Measurements from ENCODE around the gene APOBEC3H. TPM values are rescaled to one million over a fixed set of nuclear protein-coding genes. Genes with fewer than 3 reads are reported as not detected.

The APOBEC3H gene
- total RNA-seq, 4 donors from 2014 or later = 0.67 TPM; not detected in 3

DNA sequence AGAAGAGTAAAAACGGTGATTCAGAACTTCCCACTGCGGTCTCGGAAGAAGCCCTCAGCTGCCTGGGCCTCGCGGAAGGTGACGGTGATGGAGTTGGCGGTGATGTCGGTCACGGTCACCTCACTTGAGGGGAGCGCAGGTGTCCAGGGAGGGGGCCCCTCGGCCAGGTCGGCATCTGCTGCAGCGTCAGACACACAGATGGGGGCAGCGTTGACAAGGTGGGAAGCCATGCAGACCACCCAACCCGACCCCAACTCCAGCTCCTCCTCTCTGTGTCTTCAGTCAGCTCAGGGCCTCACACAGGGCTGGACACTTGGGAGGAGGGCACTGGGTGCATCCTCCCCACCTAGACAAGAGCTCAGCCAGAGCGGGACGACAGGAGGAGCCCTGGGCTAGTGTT is 36.8 kb downstream of the APOBEC3H start:
- Histone ChIP-seq H3K4me1 (peaks cover 0 to 4% of the 10 kb centered on the region in 2 donors), H3K4me3 (replicated peaks in 1 of 3) (no peak overlapping the region), H3K27me3 (no peaks in the 10 kb centered on the region), H3K27ac (no peak overlapping the region), H3K9me3 (no peaks in the 10 kb centered on the region), H3K36me3 (peaks cover 11 to 16% of the 10 kb centered on the region in 2 donors)
- intact Hi-C loops (cut with DNase I) = no loop called here
- 90 to 95% methylated on average over 15 of the region's 17 CpGs for WGBS, 2 donors
- TF ChIP-seq, protein P1, sequence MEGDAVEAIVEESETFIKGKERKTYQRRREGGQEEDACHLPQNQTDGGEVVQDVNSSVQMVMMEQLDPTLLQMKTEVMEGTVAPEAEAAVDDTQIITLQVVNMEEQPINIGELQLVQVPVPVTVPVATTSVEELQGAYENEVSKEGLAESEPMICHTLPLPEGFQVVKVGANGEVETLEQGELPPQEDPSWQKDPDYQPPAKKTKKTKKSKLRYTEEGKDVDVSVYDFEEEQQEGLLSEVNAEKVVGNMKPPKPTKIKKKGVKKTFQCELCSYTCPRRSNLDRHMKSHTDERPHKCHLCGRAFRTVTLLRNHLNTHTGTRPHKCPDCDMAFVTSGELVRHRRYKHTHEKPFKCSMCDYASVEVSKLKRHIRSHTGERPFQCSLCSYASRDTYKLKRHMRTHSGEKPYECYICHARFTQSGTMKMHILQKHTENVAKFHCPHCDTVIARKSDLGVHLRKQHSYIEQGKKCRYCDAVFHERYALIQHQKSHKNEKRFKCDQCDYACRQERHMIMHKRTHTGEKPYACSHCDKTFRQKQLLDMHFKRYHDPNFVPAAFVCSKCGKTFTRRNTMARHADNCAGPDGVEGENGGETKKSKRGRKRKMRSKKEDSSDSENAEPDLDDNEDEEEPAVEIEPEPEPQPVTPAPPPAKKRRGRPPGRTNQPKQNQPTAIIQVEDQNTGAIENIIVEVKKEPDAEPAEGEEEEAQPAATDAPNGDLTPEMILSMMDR (IDR thresholded peaks at IDR 0.05) = no peak
- TF ChIP-seq POLR2A (IDR thresholded peaks at IDR 0.05) = no peak
- no peak for DNase-seq

DNA sequence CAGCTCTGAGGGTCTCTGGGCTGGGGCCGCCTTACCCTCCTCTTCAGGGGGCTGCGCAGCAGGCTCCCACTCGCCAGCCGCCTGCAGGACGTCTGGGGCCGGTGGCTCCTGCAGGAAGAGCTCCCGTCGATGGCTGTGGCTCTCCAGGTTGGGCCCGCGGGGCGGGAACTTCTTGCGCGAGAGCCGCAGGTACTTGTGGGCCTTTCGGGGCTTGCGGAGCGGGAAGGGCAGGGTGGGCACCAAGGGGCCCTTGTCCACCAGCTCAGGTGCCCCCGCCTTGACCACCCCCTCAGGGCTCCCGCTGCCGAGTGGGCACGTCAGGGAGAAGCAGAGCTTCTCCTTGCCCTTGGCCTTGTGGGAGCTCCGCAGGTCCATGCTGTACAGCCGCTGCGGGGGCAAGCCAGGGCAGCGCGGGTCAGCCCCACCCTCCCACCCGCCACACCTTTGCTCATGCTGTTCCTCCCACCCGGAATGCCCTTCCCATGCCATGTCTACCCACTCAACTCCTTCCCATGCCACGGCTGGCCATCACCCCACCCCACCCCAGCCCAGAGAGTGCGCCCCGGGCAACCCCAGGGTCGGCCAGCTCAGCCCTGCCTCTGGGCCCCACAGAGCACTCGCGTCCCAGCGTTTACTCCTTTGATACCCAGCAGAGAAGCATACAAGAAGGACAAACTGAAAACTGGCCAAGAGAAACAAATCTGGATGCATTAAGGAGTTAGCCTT is 37.5 kb downstream of the APOBEC3H start:
- Histone ChIP-seq H3K4me3 (replicated peaks in 1 of 3) (no peak overlapping the region), H3K9me3 (no peaks in the 10 kb centered on the region), H3K27ac (no peak overlapping the region), H3K27me3 (no peaks in the 10 kb centered on the region), H3K4me1 (peaks cover 0 to 4% of the 10 kb centered on the region in 2 donors), H3K36me3 (peaks cover 11 to 16% of the 10 kb centered on the region in 2 donors)
- DNase-seq = no peak
- TF ChIP-seq POLR2A (IDR thresholded peaks at IDR 0.05) = no peak
- TF ChIP-seq, protein P1 (IDR thresholded peaks at IDR 0.05) = no peak
- WGBS, 2 donors = 86 to 93% methylated on average over 19 to 32 of the region's 35 CpGs
- intact Hi-C loops (cut with DNase I) = no loop called here

DNA sequence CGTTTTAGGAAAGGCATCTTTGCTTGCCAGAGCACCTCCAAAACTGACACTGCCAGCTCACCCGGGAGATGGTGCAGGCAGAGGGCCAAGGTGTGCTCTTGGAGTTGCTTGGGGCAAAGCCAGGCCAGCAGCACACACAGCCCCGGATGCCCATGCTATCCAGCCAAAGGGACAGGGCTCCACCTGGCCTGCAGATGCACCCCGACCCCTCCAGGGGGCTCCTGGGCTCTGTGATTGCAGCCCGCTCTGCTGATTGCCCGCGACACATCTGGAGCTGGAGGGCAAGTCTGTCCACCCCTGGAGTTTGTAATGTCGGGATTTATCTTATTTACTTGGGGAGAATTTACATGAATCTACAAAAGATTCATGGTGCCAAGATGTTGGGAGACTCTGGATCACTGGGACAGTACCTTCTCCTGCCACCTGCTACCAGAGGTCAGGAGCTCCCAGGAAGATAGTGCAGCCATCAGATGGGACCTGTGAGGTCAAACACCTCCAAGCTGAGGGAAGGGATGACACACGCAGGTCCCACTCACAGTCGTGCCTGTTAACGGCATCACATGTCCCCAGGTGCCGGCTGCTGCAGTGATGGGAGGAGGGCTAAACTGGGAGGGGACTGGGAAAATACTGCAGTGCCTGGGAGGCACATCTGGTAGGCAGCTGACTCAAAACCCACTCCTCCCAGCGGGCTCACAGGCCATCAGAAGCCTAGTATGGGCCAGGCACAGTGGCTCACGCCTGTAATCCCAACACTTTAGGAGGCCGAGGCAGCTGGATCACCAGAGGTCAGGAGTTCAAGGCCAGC is 38.2 kb downstream of the APOBEC3H start:
- WGBS, 2 donors = 54 to 60% methylated on average over 11 to 15 of the region's 15 CpGs
- TF ChIP-seq POLR2A (IDR thresholded peaks at IDR 0.05) = no peak
- TF ChIP-seq, protein P1 (IDR thresholded peaks at IDR 0.05) = peak in 3 of 6 experiments; percentile 10 to 39 (median 18)
- no peaks in the 10 kb centered on the region for H3K27me3 ChIP-seq
- peaks cover 15 to 16% of the 10 kb centered on the region in 2 donors for H3K36me3 ChIP-seq
- H3K9me3 ChIP-seq = no peaks in the 10 kb centered on the region
- no peak overlapping the region for H3K4me3 ChIP-seq (replicated peaks in 1 of 3)
- intact Hi-C loops (cut with DNase I) = no loop called here
- peaks cover 0 to 4% of the 10 kb centered on the region in 2 donors for H3K4me1 ChIP-seq
- DNase-seq = peak; percentile 33 to 35
- no peak overlapping the region for H3K27ac ChIP-seq

DNA sequence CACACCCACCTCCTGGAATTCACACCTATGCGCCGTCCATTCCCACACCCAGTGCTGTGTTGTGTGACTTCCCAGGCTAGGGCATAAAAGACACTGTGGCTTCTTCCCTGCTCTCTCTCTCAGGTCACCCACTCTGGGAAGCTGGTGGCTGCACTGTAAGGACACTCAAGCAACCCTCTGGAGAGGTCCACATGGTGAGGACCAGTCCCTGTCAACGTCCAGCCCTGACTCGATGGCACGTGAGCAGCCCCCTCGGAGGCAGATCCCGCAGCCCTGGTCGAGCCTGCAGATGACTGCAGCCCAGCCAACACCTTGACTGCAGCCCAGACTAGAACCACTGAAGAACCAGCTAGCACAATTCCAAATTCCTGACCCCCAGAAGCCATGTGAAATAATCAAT is 39.3 kb downstream of the APOBEC3H start:
- no peak overlapping the region for H3K27ac ChIP-seq
- H3K4me3 ChIP-seq (replicated peaks in 1 of 3) = no peak overlapping the region
- intact Hi-C loops (cut with DNase I) = no loop called here
- peaks cover 15 to 16% of the 10 kb centered on the region in 2 donors for H3K36me3 ChIP-seq
- peaks cover 0 to 4% of the 10 kb centered on the region in 2 donors for H3K4me1 ChIP-seq
- H3K9me3 ChIP-seq = no peaks in the 10 kb centered on the region
- TF ChIP-seq, protein P1 (IDR thresholded peaks at IDR 0.05) = no peak
- no peak for TF ChIP-seq POLR2A (IDR thresholded peaks at IDR 0.05)
- WGBS, 2 donors = 90 to 93% methylated on average over 6 to 8 of the region's 8 CpGs
- H3K27me3 ChIP-seq = no peaks in the 10 kb centered on the region
- no peak for DNase-seq

Measured in thyroid gland (tissue), 4 donors.